SK-N-SH treated with all-trans-retinoic acid at 6 μM for 48 hours (cell line): ENCODE data around the gene TPM1.

Experiments used
- ATAC-seq: fragments of 200-7000 bp; cut with Tn5 transposase; 3 replicates; pipeline ENCODE4 v1.9.1; 2020; ENCODE audit warnings: mild to moderate bottlenecking, moderate library complexity
- BACH2 ChIP-seq: fragments of 250-450 bp; sonication (Bioruptor Pico); IDR thresholded peaks from 2 replicates; pipeline ENCODE4 v1.9.0; 2021; ENCODE audit warnings: mild to moderate bottlenecking, borderline replicate concordance
- CREB5 ChIP-seq: fragments of 250-450 bp; sonication (Bioruptor Pico); IDR thresholded peaks from 2 replicates; pipeline ENCODE4 v1.5.1; 2020; ENCODE audit warnings: low read depth, mild to moderate bottlenecking, moderate library complexity
- ESRRG ChIP-seq: fragments of 250-450 bp; sonication (Bioruptor Pico); IDR thresholded peaks from 2 replicates; pipeline ENCODE4 v1.6.1; 2021; ENCODE audit warnings: mild to moderate bottlenecking
- GLIS3 ChIP-seq: fragments of 250-450 bp; sonication (Bioruptor Pico); IDR thresholded peaks from 2 replicates; pipeline ENCODE4 v1.5.0; 2020; ENCODE audit warnings: mild to moderate bottlenecking, moderate library complexity
- ISL1 ChIP-seq: fragments of 250-450 bp; sonication (Bioruptor Pico); IDR thresholded peaks from 2 replicates; pipeline ENCODE4 v2.1.2; 2022; ENCODE audit warnings: mild to moderate bottlenecking, moderate library complexity
- PPARA ChIP-seq: fragments of 250-450 bp; sonication (Bioruptor Pico); IDR thresholded peaks from 2 replicates; pipeline ENCODE4 v1.5.0; 2020; ENCODE audit warnings: mild to moderate bottlenecking, borderline replicate concordance
- TCF4 ChIP-seq: fragments of 250-450 bp; sonication (Bioruptor Pico); IDR thresholded peaks from 2 replicates; pipeline ENCODE4 v1.8.0; 2021; ENCODE audit warnings: mild to moderate bottlenecking, moderate library complexity, borderline replicate concordance
- TOX ChIP-seq: fragments of 250-450 bp; sonication (Bioruptor Pico); IDR thresholded peaks from 2 replicates; pipeline ENCODE4 v1.8.0; 2021; ENCODE audit warnings: mild to moderate bottlenecking, moderate library complexity, borderline replicate concordance
- ZC3H10 ChIP-seq: fragments of 250-450 bp; sonication (Bioruptor Pico); IDR thresholded peaks from 2 replicates; pipeline ENCODE4 v1.5.1; 2021; ENCODE audit warnings: mild to moderate bottlenecking, moderate library complexity
- ZNF565 ChIP-seq: fragments of 450-650 bp; formaldehyde crosslinking; conservative IDR thresholded peaks from 2 replicates; pipeline ENCODE4 v1.5.0; 2020; ENCODE audit warnings: low read depth, mild to moderate bottlenecking, moderate library complexity
- ZNF70 ChIP-seq: fragments of 450-650 bp; formaldehyde crosslinking; IDR thresholded peaks from 2 replicates; pipeline ENCODE4 v1.5.0; 2020; ENCODE audit warnings: mild to moderate bottlenecking, moderate library complexity
- ZNF8 ChIP-seq: fragments of 450-650 bp; formaldehyde crosslinking; IDR thresholded peaks from 2 replicates; pipeline ENCODE4 v1.5.0; 2020; ENCODE audit warnings: mild to moderate bottlenecking, moderate library complexity
- TF ChIP-seq, protein P1 (sequence below): fragments of 250-450 bp; sonication (Bioruptor Pico); IDR thresholded peaks from 2 replicates; pipeline ENCODE4 v1.8.0; 2021; ENCODE audit warnings: low read depth, mild to moderate bottlenecking, moderate library complexity, borderline replicate concordance
- TF ChIP-seq, protein P2 (sequence below): fragments of 250-450 bp; sonication (Bioruptor Pico); IDR thresholded peaks from 2 replicates; pipeline ENCODE4 v1.8.0; 2020; ENCODE audit warnings: mild to moderate bottlenecking, moderate library complexity, borderline replicate concordance
- TF ChIP-seq, protein P3 (sequence below): fragments of 250-450 bp; sonication (Bioruptor Pico); IDR thresholded peaks from 2 replicates; pipeline ENCODE4 v1.5.1; 2021; ENCODE audit warnings: mild to moderate bottlenecking, moderate library complexity
- TF ChIP-seq, protein P4 (sequence below): fragments of 250-450 bp; sonication (Bioruptor Pico); IDR thresholded peaks from 2 replicates; pipeline ENCODE4 v1.5.0; 2020; ENCODE audit warnings: mild to moderate bottlenecking, moderate library complexity

Gene TPM1

DNA sequence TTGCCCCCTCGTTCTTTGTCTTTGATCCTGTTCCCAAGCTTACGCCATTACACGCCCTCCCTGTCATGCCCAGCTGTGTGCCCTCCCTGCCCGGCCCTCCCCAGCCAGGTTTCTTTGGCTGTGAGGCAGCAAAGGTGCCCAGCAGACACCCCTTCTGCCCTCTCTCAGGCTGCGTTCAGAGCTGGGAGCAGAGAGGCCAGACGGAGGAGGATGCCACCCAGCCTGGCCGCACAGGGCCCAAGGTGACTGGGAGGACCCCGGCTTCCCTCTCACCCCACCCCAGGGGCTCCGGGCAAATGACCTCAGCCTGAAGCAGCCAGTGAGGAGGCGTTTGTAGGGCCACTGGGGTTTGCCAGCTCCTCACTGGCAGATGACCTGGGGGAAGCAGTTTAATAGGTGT is 48.3 kb downstream of the TPM1 start:
- TF ChIP-seq, protein P1, sequence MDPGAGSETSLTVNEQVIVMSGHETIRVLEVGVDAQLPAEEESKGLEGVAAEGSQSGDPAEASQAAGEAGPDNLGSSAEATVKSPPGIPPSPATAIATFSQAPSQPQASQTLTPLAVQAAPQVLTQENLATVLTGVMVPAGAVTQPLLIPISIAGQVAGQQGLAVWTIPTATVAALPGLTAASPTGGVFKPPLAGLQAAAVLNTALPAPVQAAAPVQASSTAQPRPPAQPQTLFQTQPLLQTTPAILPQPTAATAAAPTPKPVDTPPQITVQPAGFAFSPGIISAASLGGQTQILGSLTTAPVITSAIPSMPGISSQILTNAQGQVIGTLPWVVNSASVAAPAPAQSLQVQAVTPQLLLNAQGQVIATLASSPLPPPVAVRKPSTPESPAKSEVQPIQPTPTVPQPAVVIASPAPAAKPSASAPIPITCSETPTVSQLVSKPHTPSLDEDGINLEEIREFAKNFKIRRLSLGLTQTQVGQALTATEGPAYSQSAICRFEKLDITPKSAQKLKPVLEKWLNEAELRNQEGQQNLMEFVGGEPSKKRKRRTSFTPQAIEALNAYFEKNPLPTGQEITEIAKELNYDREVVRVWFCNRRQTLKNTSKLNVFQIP (CRISPR knock-in tag) = no peak
- TF ChIP-seq ZNF565 (CRISPR knock-in tag) (no peak), GLIS3 (no peak), ZNF8 (CRISPR knock-in tag) (no peak), BACH2 (CRISPR knock-in tag) (no peak), CREB5 (CRISPR knock-in tag) (no peak)
- TF ChIP-seq, protein P2, sequence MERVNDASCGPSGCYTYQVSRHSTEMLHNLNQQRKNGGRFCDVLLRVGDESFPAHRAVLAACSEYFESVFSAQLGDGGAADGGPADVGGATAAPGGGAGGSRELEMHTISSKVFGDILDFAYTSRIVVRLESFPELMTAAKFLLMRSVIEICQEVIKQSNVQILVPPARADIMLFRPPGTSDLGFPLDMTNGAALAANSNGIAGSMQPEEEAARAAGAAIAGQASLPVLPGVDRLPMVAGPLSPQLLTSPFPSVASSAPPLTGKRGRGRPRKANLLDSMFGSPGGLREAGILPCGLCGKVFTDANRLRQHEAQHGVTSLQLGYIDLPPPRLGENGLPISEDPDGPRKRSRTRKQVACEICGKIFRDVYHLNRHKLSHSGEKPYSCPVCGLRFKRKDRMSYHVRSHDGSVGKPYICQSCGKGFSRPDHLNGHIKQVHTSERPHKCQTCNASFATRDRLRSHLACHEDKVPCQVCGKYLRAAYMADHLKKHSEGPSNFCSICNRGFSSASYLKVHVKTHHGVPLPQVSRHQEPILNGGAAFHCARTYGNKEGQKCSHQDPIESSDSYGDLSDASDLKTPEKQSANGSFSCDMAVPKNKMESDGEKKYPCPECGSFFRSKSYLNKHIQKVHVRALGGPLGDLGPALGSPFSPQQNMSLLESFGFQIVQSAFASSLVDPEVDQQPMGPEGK (CRISPR knock-in tag) = no peak
- no peak for ATAC-seq

GRCh38 chr15:63091679-63092446 is 49.3 kb downstream of the TPM1 start:
- ATAC-seq = no peak
- TF ChIP-seq, protein P2 (CRISPR knock-in tag) = no peak
- no peak for TF ChIP-seq PPARA (CRISPR knock-in tag)
- no peak for TF ChIP-seq ZC3H10

GRCh38 chr15:63093486-63094205 is 51.1 kb downstream of the TPM1 start:
- TF ChIP-seq ESRRG (CRISPR knock-in tag) (no peak), TOX (CRISPR knock-in tag) (no peak), ISL1 (no peak), TCF4 (CRISPR knock-in tag) (no peak), ZNF70 (CRISPR knock-in tag) (no peak), CREB5 (CRISPR knock-in tag) (no peak), ZC3H10 (no peak), ZNF8 (CRISPR knock-in tag) (no peak)
- TF ChIP-seq, protein P1 (CRISPR knock-in tag) = no peak
- TF ChIP-seq, protein P3, sequence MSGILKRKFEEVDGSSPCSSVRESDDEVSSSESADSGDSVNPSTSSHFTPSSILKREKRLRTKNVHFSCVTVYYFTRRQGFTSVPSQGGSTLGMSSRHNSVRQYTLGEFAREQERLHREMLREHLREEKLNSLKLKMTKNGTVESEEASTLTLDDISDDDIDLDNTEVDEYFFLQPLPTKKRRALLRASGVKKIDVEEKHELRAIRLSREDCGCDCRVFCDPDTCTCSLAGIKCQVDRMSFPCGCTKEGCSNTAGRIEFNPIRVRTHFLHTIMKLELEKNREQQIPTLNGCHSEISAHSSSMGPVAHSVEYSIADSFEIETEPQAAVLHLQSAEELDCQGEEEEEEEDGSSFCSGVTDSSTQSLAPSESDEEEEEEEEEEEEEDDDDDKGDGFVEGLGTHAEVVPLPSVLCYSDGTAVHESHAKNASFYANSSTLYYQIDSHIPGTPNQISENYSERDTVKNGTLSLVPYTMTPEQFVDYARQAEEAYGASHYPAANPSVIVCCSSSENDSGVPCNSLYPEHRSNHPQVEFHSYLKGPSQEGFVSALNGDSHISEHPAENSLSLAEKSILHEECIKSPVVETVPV = no peak
- TF ChIP-seq, protein P2 (CRISPR knock-in tag) = no peak
- TF ChIP-seq, protein P4, sequence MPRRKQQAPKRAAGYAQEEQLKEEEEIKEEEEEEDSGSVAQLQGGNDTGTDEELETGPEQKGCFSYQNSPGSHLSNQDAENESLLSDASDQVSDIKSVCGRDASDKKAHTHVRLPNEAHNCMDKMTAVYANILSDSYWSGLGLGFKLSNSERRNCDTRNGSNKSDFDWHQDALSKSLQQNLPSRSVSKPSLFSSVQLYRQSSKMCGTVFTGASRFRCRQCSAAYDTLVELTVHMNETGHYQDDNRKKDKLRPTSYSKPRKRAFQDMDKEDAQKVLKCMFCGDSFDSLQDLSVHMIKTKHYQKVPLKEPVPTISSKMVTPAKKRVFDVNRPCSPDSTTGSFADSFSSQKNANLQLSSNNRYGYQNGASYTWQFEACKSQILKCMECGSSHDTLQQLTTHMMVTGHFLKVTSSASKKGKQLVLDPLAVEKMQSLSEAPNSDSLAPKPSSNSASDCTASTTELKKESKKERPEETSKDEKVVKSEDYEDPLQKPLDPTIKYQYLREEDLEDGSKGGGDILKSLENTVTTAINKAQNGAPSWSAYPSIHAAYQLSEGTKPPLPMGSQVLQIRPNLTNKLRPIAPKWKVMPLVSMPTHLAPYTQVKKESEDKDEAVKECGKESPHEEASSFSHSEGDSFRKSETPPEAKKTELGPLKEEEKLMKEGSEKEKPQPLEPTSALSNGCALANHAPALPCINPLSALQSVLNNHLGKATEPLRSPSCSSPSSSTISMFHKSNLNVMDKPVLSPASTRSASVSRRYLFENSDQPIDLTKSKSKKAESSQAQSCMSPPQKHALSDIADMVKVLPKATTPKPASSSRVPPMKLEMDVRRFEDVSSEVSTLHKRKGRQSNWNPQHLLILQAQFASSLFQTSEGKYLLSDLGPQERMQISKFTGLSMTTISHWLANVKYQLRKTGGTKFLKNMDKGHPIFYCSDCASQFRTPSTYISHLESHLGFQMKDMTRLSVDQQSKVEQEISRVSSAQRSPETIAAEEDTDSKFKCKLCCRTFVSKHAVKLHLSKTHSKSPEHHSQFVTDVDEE (CRISPR knock-in tag) = no peak
- peak; percentile 76 for ATAC-seq
